ENCODE measurements around the gene PTPRM.

- TF ChIP-seq CTCF (IDR thresholded peaks at IDR 0.05) (no peak), POLR2A (IDR thresholded peaks at IDR 0.05) (no peak)
Observed at GRCh38 chr18:7735626-7736175, 168.6 kb downstream of the PTPRM start.
